SK-N-MC (cell line): ENCODE results near the gene ELAVL1.
"Not testable (repeated sequence)": the region's sequence is repeated elsewhere in the genome, so short reads cannot be mapped to it uniquely, and the experiment has no call there.

Experiments
- DNase-seq: peaks from one replicate; pipeline ENCODE4 v3.0.0-alpha.2; 2011; ENCODE audit warnings: low read depth, low spot score
- H3K27ac ChIP-seq: fragments of 200-600 bp; sonication (generic); 2 replicates; pipeline ENCODE4 v1.5.1; 2016; ENCODE audit warnings: mixed run types
- H3K36me3 ChIP-seq: fragments of 200-600 bp; sonication (generic); 2 replicates; pipeline ENCODE4 v1.6.1; 2017; ENCODE audit warnings: antibody characterized with exemption, low read length, mixed read lengths; ENCODE audit not compliant: insufficient read depth
- H3K4me3 ChIP-seq: fragments of 200-600 bp; sonication (generic); 2 replicates; pipeline ENCODE4 v1.5.1; 2016
- H3K9ac ChIP-seq: fragments of 200-600 bp; sonication (generic); 2 replicates; pipeline ENCODE4 v1.8.0; 2017; ENCODE audit warnings: mixed run types, mixed read lengths; ENCODE audit not compliant: insufficient read length
- H3K9me3 ChIP-seq: fragments of 200-600 bp; sonication (generic); 2 replicates; pipeline ENCODE4 v1.6.1; 2017; ENCODE audit warnings: low read depth, mild to moderate bottlenecking, antibody characterized with exemption, low read length, moderate library complexity, mixed read lengths
- EZH2 ChIP-seq: fragments of 200-600 bp; sonication (generic); IDR thresholded peaks from one replicate; pipeline ENCODE4 v1.6.1; 2017; ENCODE audit warnings: antibody characterized with exemption
- FOXP2 ChIP-seq: optimal IDR thresholded peaks from 2 replicates; pipeline ENCODE3; 2011; ENCODE audit warnings: mild to moderate bottlenecking, moderate library complexity; ENCODE audit not compliant: insufficient read depth; ENCODE audit errors: extremely low read length, control extremely low read depth
- POLR2AphosphoS5 ChIP-seq: IDR thresholded peaks from 2 replicates; pipeline ENCODE4 v1.6.1; 2012; ENCODE audit warnings: mild to moderate bottlenecking, low read depth, low read length, borderline replicate concordance

Gene ELAVL1

GRCh38 chr19:8028951-8029491 is 23.6 kb upstream of the ELAVL1 start:
- Histone ChIP-seq H3K27ac (no peak overlapping the region), H3K4me3 (no peak overlapping the region), H3K9me3 (no peaks in the 10 kb centered on the region), H3K9ac (no peak overlapping the region), H3K36me3 (no peaks in the 10 kb centered on the region)
- TF ChIP-seq EZH2: no peak
- no peak for TF ChIP-seq FOXP2
- TF ChIP-seq POLR2AphosphoS5: no peak
- DNase-seq: no peak

DNA sequence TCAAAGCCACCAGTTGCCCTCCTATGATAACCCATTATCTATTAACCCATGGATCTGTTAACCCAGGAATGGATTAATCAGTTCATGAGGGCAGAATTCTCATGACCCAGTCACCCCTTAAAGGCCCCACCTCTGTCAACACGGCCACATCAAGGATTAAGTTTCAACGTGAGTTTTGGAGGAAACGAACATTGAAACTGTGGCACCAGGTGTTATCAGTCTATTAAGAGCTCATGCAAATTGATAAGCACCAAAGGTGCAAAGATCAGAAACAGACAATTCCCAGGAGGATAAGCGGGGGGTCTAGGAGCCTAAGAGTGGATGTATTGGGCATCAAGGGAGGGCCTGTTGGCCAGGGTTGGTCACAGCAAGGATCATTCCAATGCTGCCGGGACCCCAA is 19.9 kb upstream of the ELAVL1 start:
- TF ChIP-seq FOXP2: no peak
- no peak for TF ChIP-seq POLR2AphosphoS5
- TF ChIP-seq EZH2: no peak
- DNase-seq: no peak
- H3K4me3 ChIP-seq: no peak overlapping the region
- H3K27ac ChIP-seq: no peak overlapping the region
- no peaks in the 10 kb centered on the region for H3K36me3 ChIP-seq
- no peaks in the 10 kb centered on the region for H3K9me3 ChIP-seq
- no peak overlapping the region for H3K9ac ChIP-seq

- H3K36me3 ChIP-seq, H3K9me3 ChIP-seq, DNase-seq, H3K9ac ChIP-seq, H3K4me3 ChIP-seq, H3K27ac ChIP-seq: not testable (repeated sequence)
These were observed 18.8 kb upstream of the ELAVL1 start for GRCh38 chr19:8024256-8024655.

GRCh38 chr19:8023371-8023770 is 17.9 kb upstream of the ELAVL1 start:
- Histone ChIP-seq H3K9ac (no peak overlapping the region), H3K4me3 (no peak overlapping the region), H3K36me3 (no peaks in the 10 kb centered on the region), H3K9me3 (no peaks in the 10 kb centered on the region), H3K27ac (no peak overlapping the region)
- TF ChIP-seq FOXP2: no peak
- no peak for TF ChIP-seq POLR2AphosphoS5
- TF ChIP-seq EZH2: no peak
- no peak for DNase-seq

- H3K9me3 ChIP-seq: no peaks in the 10 kb centered on the region
- H3K27ac ChIP-seq: no peak overlapping the region
- H3K4me3 ChIP-seq: no peak overlapping the region
- H3K36me3 ChIP-seq: no peaks in the 10 kb centered on the region
- no peak for DNase-seq
- no peak overlapping the region for H3K9ac ChIP-seq
- no peak for TF ChIP-seq EZH2
- TF ChIP-seq FOXP2: no peak
- TF ChIP-seq POLR2AphosphoS5: no peak
These were observed 16.8 kb upstream of the ELAVL1 start for GRCh38 chr19:8022275-8022674.

- TF ChIP-seq EZH2: no peak
- no peaks in the 10 kb centered on the region for H3K36me3 ChIP-seq
These were observed 15.9 kb upstream of the ELAVL1 start for GRCh38 chr19:8021374-8021773.

GRCh38 chr19:8020681-8021080 is 15.2 kb upstream of the ELAVL1 start:
- no peak overlapping the region for H3K27ac ChIP-seq
- H3K9me3 ChIP-seq: no peaks in the 10 kb centered on the region
- no peak overlapping the region for H3K4me3 ChIP-seq
- TF ChIP-seq FOXP2: no peak
- TF ChIP-seq EZH2: no peak
- no peak for TF ChIP-seq POLR2AphosphoS5
- H3K9ac ChIP-seq: no peak overlapping the region
- no peaks in the 10 kb centered on the region for H3K36me3 ChIP-seq
- DNase-seq: no peak

More at GRCh38 chr19:8021374-8021773, 15.9 kb upstream of the ELAVL1 start:
- no peak overlapping the region for H3K9ac ChIP-seq
- no peak overlapping the region for H3K4me3 ChIP-seq
- no peak for DNase-seq
- H3K9me3 ChIP-seq: no peaks in the 10 kb centered on the region
- no peak overlapping the region for H3K27ac ChIP-seq

GRCh38 chr19:8017808-8018207 is 12.4 kb upstream of the ELAVL1 start:
- no peaks in the 10 kb centered on the region for H3K9me3 ChIP-seq
- DNase-seq: no peak
- no peak overlapping the region for H3K9ac ChIP-seq
- H3K4me3 ChIP-seq: no peak overlapping the region
- no peak overlapping the region for H3K27ac ChIP-seq
- TF ChIP-seq EZH2 (no peak), FOXP2 (no peak), POLR2AphosphoS5 (no peak)
- no peaks in the 10 kb centered on the region for H3K36me3 ChIP-seq

DNA sequence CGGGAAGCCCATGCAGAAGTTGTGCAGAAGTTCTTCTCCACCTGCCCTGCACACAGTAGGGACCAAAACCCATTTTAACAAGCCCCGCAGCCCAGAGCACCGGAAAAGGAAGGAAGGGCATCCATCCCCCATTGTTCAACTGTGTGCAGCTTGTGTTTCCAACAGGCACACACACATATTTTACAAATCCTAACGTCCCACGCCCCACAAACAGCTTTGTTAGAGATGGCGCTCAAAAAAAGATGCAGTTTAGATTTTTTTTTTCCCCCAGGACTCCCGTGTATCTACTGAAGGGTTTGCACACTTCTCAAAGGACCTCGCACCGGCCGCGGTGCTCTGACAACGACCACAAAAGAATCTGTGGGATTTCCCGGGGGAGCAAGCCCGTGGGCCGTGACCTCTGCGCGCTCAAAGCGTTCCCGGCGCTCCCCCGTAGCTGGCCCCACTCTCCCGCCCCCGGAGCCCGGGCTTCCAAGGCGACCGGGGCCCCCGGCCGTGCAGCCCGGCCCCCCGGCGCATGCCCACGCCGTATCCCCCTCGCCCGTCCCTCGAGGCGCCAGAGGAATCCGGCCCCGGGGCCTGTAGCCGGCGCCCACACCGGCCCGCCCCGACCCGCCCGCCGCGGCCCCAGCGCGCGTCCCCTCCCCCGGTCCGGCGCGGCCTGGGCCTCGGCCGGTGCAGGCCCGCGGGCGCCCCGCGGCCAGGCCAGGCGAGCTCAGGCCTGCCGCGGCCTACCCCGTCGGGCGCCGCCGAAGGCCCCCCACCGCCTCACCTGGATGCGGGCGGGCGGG is 523 bp downstream of the ELAVL1 start:
- peak overlapping the region; percentile 87 for H3K9ac ChIP-seq
- peak overlapping the region; percentile 91 for H3K4me3 ChIP-seq
- no peak overlapping the region; the same call in 1 of the 2 replicates for H3K27ac ChIP-seq
- TF ChIP-seq FOXP2: no peak
- no peak for DNase-seq
- H3K36me3 ChIP-seq: peaks cover 7% of the 10 kb centered on the region; the same call in 1 of the 2 replicates
- no peaks in the 10 kb centered on the region for H3K9me3 ChIP-seq
